B cell (primary cell): ENCODE results near the gene NCAN. TPM values are rescaled to one million over a fixed set of nuclear protein-coding genes. Genes with fewer than 3 reads are reported as not detected.

Experiments used
- ATAC-seq: fragments of 200-7000 bp; cut with Tn5 transposase; one replicate; pipeline ENCODE4 v1.10.0; 2021; ENCODE audit warnings: low read depth, mild to moderate bottlenecking, moderate number of reproducible peaks, moderate library complexity
- CTCF ChIA-PET: fragments of 350-600 bp; sonication (Branson Sonifier 250); formaldehyde crosslinking; loops from one replicate; lab custom pipeline; 2021; ENCODE audit warnings: antibody characterized with exemption, inconsistent platforms; lab: Charles Lee
- POLR2A ChIA-PET: fragments of 350-600 bp; sonication (Branson Sonifier 250); formaldehyde crosslinking; loops from one replicate; lab custom pipeline; 2021; ENCODE audit warnings: antibody characterized with exemption; lab: Charles Lee
- DNase-seq: peaks from one replicate; pipeline ENCODE4 v3.0.0; 2013
- H2AFZ ChIP-seq: 2 replicates; pipeline ENCODE4 v1.6.1; 2012; ENCODE audit warnings: mild to moderate bottlenecking, low read depth, low read length; ENCODE audit not compliant: insufficient read depth, poor library complexity, severe bottlenecking
- H3K27ac ChIP-seq, 2 donors: 1 replicate in 1 of 2; 2 replicates in 1 of 2; pipeline ENCODE4 v1.5.1; 2012 to 2013; ENCODE audit warnings: low read length in 2 of 2, mild to moderate bottlenecking in 2 of 2, moderate library complexity in 1 of 2
- H3K27me3 ChIP-seq, 4 experiments: fragments of 200-600 bp in 1 of 4; sonication (generic) in 1 of 4; replicated peaks in 1 of 4; 1 replicate in 2 of 4; 2 replicates in 2 of 4; pipeline versions ENCODE4 v1.6.1 to v1.7.0; 2013 to 2016; ENCODE audit warnings: low read length in 3 of 4, mild to moderate bottlenecking in 2 of 4, mixed read lengths in 1 of 4, moderate library complexity in 1 of 4; ENCODE audit not compliant: insufficient read depth in 4 of 4, control insufficient read depth in 3 of 4; ENCODE audit errors: control extremely low read depth in 1 of 4
- H3K36me3 ChIP-seq, 2 experiments: replicated peaks in 1 of 2; 1 replicate in 1 of 2; 2 replicates in 1 of 2; pipeline versions ENCODE4 v1.6.1 to v1.7.1; 2013; ENCODE audit warnings: low read length in 1 of 2; ENCODE audit not compliant: insufficient read depth in 2 of 2, control insufficient read depth in 1 of 2; ENCODE audit errors: control extremely low read depth in 1 of 2, extremely low read depth in 1 of 2
- H3K4me1 ChIP-seq, 2 donors: fragments of 200-600 bp in 1 of 2; sonication (generic) in 1 of 2; 1 replicate in 1 of 2; 2 replicates in 1 of 2; pipeline versions ENCODE4 v1.5.1 to v1.6.1; 2013 to 2017; ENCODE audit warnings: low read length in 2 of 2; ENCODE audit not compliant: control insufficient read depth in 2 of 2, insufficient read depth in 2 of 2
- H3K4me2 ChIP-seq: replicated peaks from 2 replicates; pipeline ENCODE3; 2012; ENCODE audit warnings: mild to moderate bottlenecking, low read depth, low read length; ENCODE audit not compliant: poor library complexity, severe bottlenecking
- H3K4me3 ChIP-seq, 5 experiments: fragments of 200-600 bp in 1 of 5; sonication (generic) in 1 of 5; 1 replicate in 3 of 5; 2 replicates in 2 of 5; pipeline versions ENCODE4 v1.5.1 to v1.7.0; 2011 to 2016; ENCODE audit warnings: low read length in 4 of 5, mild to moderate bottlenecking in 4 of 5, low read depth in 2 of 5, control low read depth in 1 of 5, moderate library complexity in 1 of 5; ENCODE audit not compliant: insufficient read depth in 1 of 5; ENCODE audit errors: control extremely low read depth in 1 of 5, extremely low read depth in 1 of 5
- H3K79me2 ChIP-seq: fragments of 200-600 bp; sonication (generic); one replicate; pipeline ENCODE4 v1.6.0; 2016; ENCODE audit warnings: low read length; ENCODE audit not compliant: control insufficient read depth, insufficient read depth
- H3K9ac ChIP-seq: fragments of 200-600 bp; sonication (generic); 2 replicates; pipeline ENCODE4 v1.6.1; 2017; ENCODE audit warnings: mild to moderate bottlenecking, low read length, moderate library complexity
- H3K9me3 ChIP-seq, 3 donors: one replicate each; pipeline versions ENCODE4 v1.6.1 to v1.7.1; 2013; ENCODE audit warnings: low read length in 2 of 3; ENCODE audit not compliant: control insufficient read depth in 2 of 3, insufficient read depth in 1 of 3; ENCODE audit errors: control extremely low read depth in 1 of 3
- H4K20me1 ChIP-seq: 2 replicates; pipeline ENCODE4 v1.6.0; 2012; ENCODE audit warnings: mild to moderate bottlenecking, low read length; ENCODE audit not compliant: insufficient read depth, control insufficient read depth, poor library complexity, severe bottlenecking
- H3K27ac Mint-ChIP-seq: one replicate; pipeline ENCODE4 v1.8.0; 2021; ENCODE audit warnings: mixed read lengths
- H3K27me3 Mint-ChIP-seq: one replicate; pipeline ENCODE4 v1.8.0; 2021; ENCODE audit warnings: mixed read lengths
- H3K4me1 Mint-ChIP-seq: one replicate; pipeline ENCODE4 v1.8.0; 2021; ENCODE audit warnings: mixed read lengths
- H3K4me3 Mint-ChIP-seq: one replicate; pipeline ENCODE4 v1.8.0; 2021; ENCODE audit warnings: mixed read lengths
- H3K9me3 Mint-ChIP-seq: one replicate; pipeline ENCODE4 v1.8.0; 2022; ENCODE audit warnings: mixed read lengths; ENCODE audit not compliant: insufficient read depth
- EZH2 ChIP-seq: IDR thresholded peaks from 2 replicates; pipeline ENCODE4 v1.6.1; 2012; ENCODE audit warnings: borderline replicate concordance, low read depth, mild to moderate bottlenecking, moderate library complexity, low read length; ENCODE audit not compliant: insufficient read depth, poor library complexity, severe bottlenecking
- WGBS: methylation state at CpG from one replicate; pipeline ENCODE4 v1.1.5; 2013; ENCODE audit warnings: missing lambda C conversion rate; ENCODE audit not compliant: insufficient coverage; 5-methylcytosine and 5-hydroxymethylcytosine counted together
- intact Hi-C: fragments of 100-400 bp; cut with micrococcal nuclease; formaldehyde crosslinking; loops from one replicate; pipeline ENCODE4 v1.10.0; 2022
- polyA plus RNA-seq: library from polyadenylated mRNA; depleted of rRNA; stranded (reverse); fragments of >200 nt; gene quantifications from 2 replicates; pipeline ENCODE4 v1.2.3, GENCODE V29; 2012
- total RNA-seq, 2 donors: library from RNA; stranded (reverse); fragments of 120-200 nt in 1 of 2; gene quantifications; 1 replicate in 1 of 2; 2 replicates in 1 of 2; pipeline versions ENCODE4 v1.2.3 to v1.2.4, GENCODE V29; 2013 to 2022
- TF ChIP-seq, protein P1 (sequence below): fragments of 200-600 bp; IDR thresholded peaks from one replicate; pipeline ENCODE4 v1.8.0; 2022; ENCODE audit warnings: antibody characterized with exemption, mild to moderate bottlenecking

Gene NCAN
- total and polyA plus RNA-seq, 2 donors (not counting 1 experiment from before 2014, with no cell fraction given): 0.03 TPM; not detected in 1

DNA sequence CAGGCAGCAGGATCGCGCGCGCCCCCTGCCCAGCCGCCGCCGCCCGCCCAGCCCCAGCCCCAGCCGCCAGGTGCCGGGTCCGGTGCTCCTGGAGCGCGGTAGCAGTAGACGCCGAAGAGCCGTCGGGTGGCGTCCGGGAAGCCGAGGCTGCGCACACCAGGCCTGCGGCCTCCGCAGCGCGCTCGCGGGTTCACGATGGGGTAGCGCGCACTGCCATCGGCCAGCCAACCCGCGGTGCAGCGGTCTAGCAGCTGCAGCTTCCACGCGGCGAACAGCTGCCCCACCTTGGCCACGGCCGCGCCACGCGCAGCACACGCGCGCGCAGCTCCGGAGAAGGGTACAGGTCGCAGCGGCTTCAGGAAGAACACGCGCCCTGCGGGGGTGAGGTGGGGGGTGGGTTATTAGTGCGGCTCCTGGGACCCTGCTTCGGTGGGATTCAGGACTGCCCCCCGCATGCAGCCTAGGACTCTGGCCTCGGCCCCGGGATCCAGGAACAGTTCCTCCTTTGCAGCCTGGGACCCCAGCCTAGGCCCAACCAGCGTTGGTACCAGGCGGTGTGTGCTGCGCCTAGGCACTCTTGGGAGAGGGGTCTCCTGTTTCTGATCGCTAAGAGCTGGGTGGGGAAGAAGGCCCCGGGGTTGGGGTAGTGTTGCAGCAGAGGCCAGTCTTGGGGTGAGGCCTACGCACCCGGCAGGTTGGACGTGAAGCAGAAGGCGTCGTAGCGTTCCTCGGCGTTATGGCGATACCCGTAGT is 46.3 kb downstream of the NCAN start:
- 78% methylated on average over 72 of the region's 72 CpGs for WGBS

More for the DNA sequence above, 46.3 kb downstream of the NCAN start:
- Histone ChIP-seq H3K4me1 (peaks cover 9 to 19% of the 10 kb centered on the region in 2 donors), H3K36me3 (no peaks in the 10 kb centered on the region), H2AFZ (no peak overlapping the region), H3K79me2 (no peaks in the 10 kb centered on the region), H3K9ac (no peak overlapping the region), H3K27me3 (peaks cover 0 to 40% (median 13%) of the 10 kb centered on the region in 4 experiments), H3K9me3 (peaks cover 0 to 15% (median 4%) of the 10 kb centered on the region in 3 donors), H4K20me1 (no peaks in the 10 kb centered on the region), H3K4me2 (no peak overlapping the region), H3K27ac (no peak overlapping the region), H3K4me3 (no peak overlapping the region)
- DNase-seq (no peak), ATAC-seq (no peak)
- no peak overlapping the region for H3K27ac Mint-ChIP-seq
- ChIA-PET CTCF (no interaction called here), POLR2A (no interaction called here)
- intact Hi-C loops: no loop called here
- TF ChIP-seq, protein P1, sequence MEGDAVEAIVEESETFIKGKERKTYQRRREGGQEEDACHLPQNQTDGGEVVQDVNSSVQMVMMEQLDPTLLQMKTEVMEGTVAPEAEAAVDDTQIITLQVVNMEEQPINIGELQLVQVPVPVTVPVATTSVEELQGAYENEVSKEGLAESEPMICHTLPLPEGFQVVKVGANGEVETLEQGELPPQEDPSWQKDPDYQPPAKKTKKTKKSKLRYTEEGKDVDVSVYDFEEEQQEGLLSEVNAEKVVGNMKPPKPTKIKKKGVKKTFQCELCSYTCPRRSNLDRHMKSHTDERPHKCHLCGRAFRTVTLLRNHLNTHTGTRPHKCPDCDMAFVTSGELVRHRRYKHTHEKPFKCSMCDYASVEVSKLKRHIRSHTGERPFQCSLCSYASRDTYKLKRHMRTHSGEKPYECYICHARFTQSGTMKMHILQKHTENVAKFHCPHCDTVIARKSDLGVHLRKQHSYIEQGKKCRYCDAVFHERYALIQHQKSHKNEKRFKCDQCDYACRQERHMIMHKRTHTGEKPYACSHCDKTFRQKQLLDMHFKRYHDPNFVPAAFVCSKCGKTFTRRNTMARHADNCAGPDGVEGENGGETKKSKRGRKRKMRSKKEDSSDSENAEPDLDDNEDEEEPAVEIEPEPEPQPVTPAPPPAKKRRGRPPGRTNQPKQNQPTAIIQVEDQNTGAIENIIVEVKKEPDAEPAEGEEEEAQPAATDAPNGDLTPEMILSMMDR: no peak
- no peak for TF ChIP-seq EZH2
- H3K4me1 Mint-ChIP-seq: peaks cover 20% of the 10 kb centered on the region
- H3K27me3 Mint-ChIP-seq: peaks cover 57% of the 10 kb centered on the region
- no peaks in the 10 kb centered on the region for H3K9me3 Mint-ChIP-seq
- H3K4me3 Mint-ChIP-seq: no peak overlapping the region
